K562 (cell line): ENCODE measurements around the gene LAGE3. TPM values are rescaled to one million over a fixed set of nuclear protein-coding genes. Genes with fewer than 3 reads are reported as not detected.

Experiments
- ADNP ChIP-seq: fragments of 200-800 bp; sonication (Bioruptor generic); IDR thresholded peaks from 2 replicates; pipeline ENCODE4 v1.6.1; 2016; ENCODE audit warnings: missing genetic modification characterization, missing compliant biosample characterization
- CHD2 ChIP-seq: IDR thresholded peaks from 2 replicates; pipeline ENCODE4 v1.6.1; 2011; ENCODE audit warnings: low read depth, low read length
- CREB3 ChIP-seq: fragments of 450-650 bp; conservative IDR thresholded peaks from 2 replicates; pipeline ENCODE4 v1.6.1; 2016; ENCODE audit warnings: missing genetic modification characterization, low read depth, mild to moderate bottlenecking, missing compliant biosample characterization, moderate library complexity
- CSDE1 ChIP-seq, 2 experiments: fragments of 450-650 bp; IDR thresholded peaks; 2 replicates each; pipeline ENCODE4 v1.6.1; 2016; ENCODE audit warnings: mild to moderate bottlenecking in 1 of 2
- DACH1 ChIP-seq: fragments of 450-650 bp; IDR thresholded peaks from 2 replicates; pipeline ENCODE4 v1.6.1; 2018; ENCODE audit not compliant: partially characterized antibody
- FOXP4 ChIP-seq: sonication (generic); formaldehyde crosslinking; IDR thresholded peaks from 2 replicates; pipeline ENCODE4 v1.8.0; 2022; ENCODE audit warnings: mild to moderate bottlenecking, missing genetic modification reagents, borderline replicate concordance
- POLR2G ChIP-seq: fragments of 200-400 bp; formaldehyde crosslinking; IDR thresholded peaks from 2 replicates; pipeline ENCODE4 v1.6.1; 2017; ENCODE audit warnings: low read depth, mild to moderate bottlenecking, antibody characterized with exemption, low read length, moderate library complexity
- PRMT5 ChIP-seq: sonication (generic); formaldehyde crosslinking; IDR thresholded peaks from 2 replicates; pipeline ENCODE4 v1.5.0; 2020; ENCODE audit warnings: missing genetic modification reagents
- PURB ChIP-seq: sonication (generic); formaldehyde crosslinking; IDR thresholded peaks from 2 replicates; pipeline ENCODE4 v1.9.0; 2021; ENCODE audit warnings: low read depth, mild to moderate bottlenecking, missing genetic modification reagents
- SMAD4 ChIP-seq: fragments of 250-450 bp; sonication (Bioruptor Pico); conservative IDR thresholded peaks from 2 replicates; pipeline ENCODE4 v1.8.0; 2021; ENCODE audit warnings: inconsistent platforms, mild to moderate bottlenecking, moderate library complexity
- XRCC4 ChIP-seq: IDR thresholded peaks from one replicate; pipeline ENCODE4 v1.6.1; 2011; ENCODE audit not compliant: insufficient read depth, insufficient read length; ENCODE audit errors: extremely low read depth
- ZNF12 ChIP-seq: sonication (generic); formaldehyde crosslinking; IDR thresholded peaks from 2 replicates; pipeline ENCODE4 v1.4.0; 2020; ENCODE audit warnings: mild to moderate bottlenecking, missing genetic modification reagents
- polyA plus RNA-seq, 8 experiments: library from polyadenylated mRNA; depleted of rRNA in 4 of 8; stranded (reverse) in 5 of 8; unstranded in 3 of 8; fragments of >200 nt; fragmentation: Nextera tagmentation in 2 of 8; fragmentation: Illumina TruSeq in 1 of 8; extraction: Ambion mirVana in 2 of 8; extraction: Trizol in 1 of 8; gene quantifications; 2 replicates each; pipeline versions ENCODE4 v1.2.1 to v1.2.3, GENCODE V29; 2011 to 2014; ENCODE audit warnings: inconsistent platforms in 1 of 8, missing spikeins in 1 of 8
- total RNA-seq, 7 experiments: library from RNA; depleted of rRNA in 6 of 7; stranded (reverse); fragments of >200 nt in 6 of 7; fragmentation: Illumina TruSeq in 2 of 7; extraction: Trizol in 2 of 7; gene quantifications; 2 replicates each; pipeline versions ENCODE4 v1.2.1 to v1.2.3, GENCODE V29; 2011 to 2021; ENCODE audit warnings: low replicate concordance in 1 of 7
- TF ChIP-seq, protein P1 (sequence below): fragments of 250-450 bp; sonication (Bioruptor Pico); IDR thresholded peaks from 2 replicates; pipeline ENCODE4 v1.5.0; 2020; ENCODE audit warnings: mild to moderate bottlenecking
- TF ChIP-seq, protein P2 (sequence below), 2 experiments: IDR thresholded peaks; 2 replicates each; pipeline ENCODE4 v1.6.1; 2011; ENCODE audit warnings: borderline replicate concordance in 1 of 2, control low read depth in 1 of 2, low read depth in 1 of 2, low read length in 1 of 2, mild to moderate bottlenecking in 1 of 2, mixed read lengths in 1 of 2, moderate library complexity in 1 of 2; ENCODE audit not compliant: insufficient read depth in 1 of 2, insufficient read length in 1 of 2, poor library complexity in 1 of 2, severe bottlenecking in 1 of 2; ENCODE audit errors: extremely low read depth in 1 of 2
- TF ChIP-seq, protein P3 (sequence below), 3 experiments: fragments of 200-800 bp in 1 of 3; fragments of 250-450 bp in 1 of 3; fragments of 450-650 bp in 1 of 3; sonication (Bioruptor Pico) in 1 of 3; sonication (Bioruptor generic) in 1 of 3; formaldehyde crosslinking in 1 of 3; IDR thresholded peaks; 2 replicates each; pipeline versions ENCODE4 v1.6.1 to v1.8.0; 2016 to 2022; ENCODE audit warnings: mild to moderate bottlenecking in 2 of 3, missing genetic modification characterization in 2 of 3, missing compliant biosample characterization in 1 of 3, moderate library complexity in 1 of 3

LAGE3 gene
- total and polyA plus RNA-seq, 9 of the 15 experiments (the other 6 are each of a cell fraction or from before 2014, with no cell fraction given): 28.2 to 125 (median 35.8) TPM

GRCh38 chrX:154502098-154502497, 23.0 kb upstream of the LAGE3 start (continued):
- TF ChIP-seq POLR2G (no peak), DACH1 (no peak), SMAD4 (CRISPR knock-in tag) (peak; percentile 56), CSDE1 (IDR thresholded peaks at IDR 0.05) (no peak), PURB (CRISPR knock-in tag) (no peak), CHD2 (no peak), ADNP (tag) (0 out of 2 replicates have a peak, but pooled peaks have one; percentile 21), CREB3 (tag) (peak; percentile 79; the same call in 1 of the 2 replicates), FOXP4 (CRISPR knock-in tag) (no peak), PRMT5 (CRISPR knock-in tag) (no peak), ZNF12 (CRISPR knock-in tag) (no peak), XRCC4 (no peak)
- TF ChIP-seq, protein P1, sequence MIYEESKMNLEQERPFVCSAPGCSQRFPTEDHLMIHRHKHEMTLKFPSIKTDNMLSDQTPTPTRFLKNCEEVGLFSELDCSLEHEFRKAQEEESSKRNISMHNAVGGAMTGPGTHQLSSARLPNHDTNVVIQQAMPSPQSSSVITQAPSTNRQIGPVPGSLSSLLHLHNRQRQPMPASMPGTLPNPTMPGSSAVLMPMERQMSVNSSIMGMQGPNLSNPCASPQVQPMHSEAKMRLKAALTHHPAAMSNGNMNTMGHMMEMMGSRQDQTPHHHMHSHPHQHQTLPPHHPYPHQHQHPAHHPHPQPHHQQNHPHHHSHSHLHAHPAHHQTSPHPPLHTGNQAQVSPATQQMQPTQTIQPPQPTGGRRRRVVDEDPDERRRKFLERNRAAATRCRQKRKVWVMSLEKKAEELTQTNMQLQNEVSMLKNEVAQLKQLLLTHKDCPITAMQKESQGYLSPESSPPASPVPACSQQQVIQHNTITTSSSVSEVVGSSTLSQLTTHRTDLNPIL: no peak
- TF ChIP-seq, protein P2, sequence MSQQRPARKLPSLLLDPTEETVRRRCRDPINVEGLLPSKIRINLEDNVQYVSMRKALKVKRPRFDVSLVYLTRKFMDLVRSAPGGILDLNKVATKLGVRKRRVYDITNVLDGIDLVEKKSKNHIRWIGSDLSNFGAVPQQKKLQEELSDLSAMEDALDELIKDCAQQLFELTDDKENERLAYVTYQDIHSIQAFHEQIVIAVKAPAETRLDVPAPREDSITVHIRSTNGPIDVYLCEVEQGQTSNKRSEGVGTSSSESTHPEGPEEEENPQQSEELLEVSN (IDR thresholded peaks at IDR 0.05; ENCODE audit: borderline replicate concordance in 1 of 2, extremely low read depth in 1 of 2, insufficient read depth in 1 of 2, insufficient read length in 1 of 2, low read depth in 1 of 2, low read length in 1 of 2, poor library complexity in 1 of 2, severe bottlenecking in 1 of 2): no peak
- TF ChIP-seq, protein P3, sequence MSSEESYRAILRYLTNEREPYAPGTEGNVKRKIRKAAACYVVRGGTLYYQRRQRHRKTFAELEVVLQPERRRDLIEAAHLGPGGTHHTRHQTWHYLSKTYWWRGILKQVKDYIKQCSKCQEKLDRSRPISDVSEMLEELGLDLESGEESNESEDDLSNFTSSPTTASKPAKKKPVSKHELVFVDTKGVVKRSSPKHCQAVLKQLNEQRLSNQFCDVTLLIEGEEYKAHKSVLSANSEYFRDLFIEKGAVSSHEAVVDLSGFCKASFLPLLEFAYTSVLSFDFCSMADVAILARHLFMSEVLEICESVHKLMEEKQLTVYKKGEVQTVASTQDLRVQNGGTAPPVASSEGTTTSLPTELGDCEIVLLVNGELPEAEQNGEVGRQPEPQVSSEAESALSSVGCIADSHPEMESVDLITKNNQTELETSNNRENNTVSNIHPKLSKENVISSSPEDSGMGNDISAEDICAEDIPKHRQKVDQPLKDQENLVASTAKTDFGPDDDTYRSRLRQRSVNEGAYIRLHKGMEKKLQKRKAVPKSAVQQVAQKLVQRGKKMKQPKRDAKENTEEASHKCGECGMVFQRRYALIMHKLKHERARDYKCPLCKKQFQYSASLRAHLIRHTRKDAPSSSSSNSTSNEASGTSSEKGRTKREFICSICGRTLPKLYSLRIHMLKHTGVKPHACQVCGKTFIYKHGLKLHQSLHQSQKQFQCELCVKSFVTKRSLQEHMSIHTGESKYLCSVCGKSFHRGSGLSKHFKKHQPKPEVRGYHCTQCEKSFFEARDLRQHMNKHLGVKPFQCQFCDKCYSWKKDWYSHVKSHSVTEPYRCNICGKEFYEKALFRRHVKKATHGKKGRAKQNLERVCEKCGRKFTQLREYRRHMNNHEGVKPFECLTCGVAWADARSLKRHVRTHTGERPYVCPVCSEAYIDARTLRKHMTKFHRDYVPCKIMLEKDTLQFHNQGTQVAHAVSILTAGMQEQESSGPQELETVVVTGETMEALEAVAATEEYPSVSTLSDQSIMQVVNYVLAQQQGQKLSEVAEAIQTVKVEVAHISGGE (CRISPR knock-in tag; IDR thresholded peaks at IDR 0.05): no peak
